HG03565 (cell line): ENCODE results near the gene NEU4.
A peak's percentile ranks its signal among the peaks of the same experiment; 100 is the strongest.
"Not testable (repeated sequence)": the region's sequence is repeated elsewhere in the genome, so short reads cannot be mapped to it uniquely, and the experiment has no call there.

Experiments used
- ATAC-seq: cut with Tn5 transposase; IDR thresholded peaks from one replicate; pipeline ENCODE4 v1.9.1; 2021; ENCODE audit warnings: mild to moderate bottlenecking, moderate library complexity; ENCODE audit not compliant: unreplicated experiment

NEU4 gene

GRCh38 chr2:241823531-241824437, 14.8 kb downstream of the NEU4 start:
- not testable (repeated sequence) for ATAC-seq

- ATAC-seq = no peak
These were observed 18.4 kb downstream of the NEU4 start for GRCh38 chr2:241827394-241827793.

- ATAC-seq = no peak
These were observed 24.2 kb downstream of the NEU4 start for GRCh38 chr2:241833101-241833663.

DNA sequence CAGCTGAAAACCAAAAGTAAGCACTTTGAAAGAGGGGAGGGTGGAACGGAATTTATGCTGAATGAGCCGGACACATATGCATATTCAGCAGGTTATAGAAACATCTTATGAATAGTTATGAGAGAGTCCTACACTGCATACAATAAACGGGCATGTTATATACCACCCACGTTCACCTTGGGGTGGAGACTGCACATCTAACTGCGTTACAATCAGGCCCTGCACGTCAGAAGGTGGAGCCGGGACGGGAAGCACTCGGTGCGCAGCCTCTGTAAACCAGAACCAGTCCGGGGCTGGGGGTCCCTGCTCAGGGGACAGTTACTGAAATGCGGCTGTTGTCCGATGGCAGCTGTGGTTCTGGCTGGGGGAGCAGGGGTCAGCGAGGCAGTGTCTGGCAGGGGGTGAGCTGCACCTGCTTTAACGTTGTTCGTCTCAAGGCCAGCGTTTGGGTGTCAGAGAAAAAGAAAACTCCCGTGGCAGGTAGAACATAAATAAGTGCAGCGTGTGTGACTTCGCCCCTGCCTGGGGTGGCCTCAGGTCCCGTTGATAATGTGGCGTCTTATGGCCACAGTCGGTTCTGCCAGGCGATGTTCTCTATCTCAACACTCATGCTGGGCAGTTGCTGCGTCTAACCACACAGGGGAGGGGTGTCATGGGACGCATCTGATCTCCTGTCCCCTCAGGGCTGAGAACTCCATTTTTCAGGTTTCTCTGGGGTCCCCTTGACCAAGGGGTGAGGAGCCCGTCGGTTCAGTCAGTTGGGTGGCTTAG, 24.9 kb downstream of the NEU4 start:
- ATAC-seq = not testable (repeated sequence)

DNA sequence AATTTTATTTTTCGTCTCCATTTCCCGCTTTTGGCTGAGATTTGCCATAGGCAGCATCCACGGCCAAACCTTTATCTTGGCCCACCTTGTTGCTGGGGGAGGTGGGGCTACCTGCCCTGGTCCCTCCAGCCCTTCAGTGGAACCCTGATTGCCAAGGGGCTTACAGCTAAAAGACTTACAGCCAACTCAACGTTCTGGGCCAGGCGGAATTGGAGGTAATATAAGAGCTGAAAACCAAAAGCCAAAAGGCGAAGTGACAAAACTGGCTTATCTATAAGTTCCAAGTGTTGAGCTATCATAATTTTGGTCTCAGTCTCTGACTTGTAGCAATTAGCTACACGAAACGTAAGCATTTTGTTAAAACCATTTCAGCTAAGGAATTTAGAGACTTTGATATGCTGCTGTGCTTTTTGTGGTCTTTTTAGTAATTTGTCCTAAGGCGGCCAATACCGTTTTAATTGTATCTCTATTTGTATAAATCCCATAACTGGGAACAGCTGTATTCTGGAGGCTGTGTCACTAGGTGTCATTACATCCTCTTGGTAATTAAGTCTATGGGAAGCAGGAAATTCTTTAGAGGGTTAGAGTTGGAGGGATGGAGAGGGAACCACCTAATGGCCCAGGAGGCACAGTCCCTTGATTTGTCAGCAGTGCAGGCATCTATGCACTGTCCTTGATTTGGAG, 25.7 kb downstream of the NEU4 start:
- ATAC-seq = no peak

GRCh38 chr2:241835611-241836010, 26.6 kb downstream of the NEU4 start:
- ATAC-seq = no peak

DNA sequence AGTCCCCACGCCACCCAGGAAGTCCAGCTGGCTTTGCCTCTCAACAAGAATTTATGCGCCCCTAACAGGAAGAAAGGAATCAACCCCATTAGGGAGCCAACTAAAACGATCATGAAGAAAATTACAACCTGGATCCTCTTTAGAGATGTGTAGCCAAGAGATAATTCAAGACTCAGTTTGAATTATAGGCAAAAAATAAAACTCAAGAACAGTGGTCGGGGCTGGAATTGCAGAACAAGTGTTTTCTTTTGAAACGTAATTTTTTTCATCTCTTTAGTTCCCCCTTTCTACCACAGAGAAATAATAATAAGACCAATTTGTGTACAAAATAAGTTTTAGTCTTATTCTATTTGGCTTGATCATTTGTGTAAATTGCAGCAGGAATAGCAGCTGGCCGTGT, 27.3 kb downstream of the NEU4 start:
- ATAC-seq = no peak

DNA sequence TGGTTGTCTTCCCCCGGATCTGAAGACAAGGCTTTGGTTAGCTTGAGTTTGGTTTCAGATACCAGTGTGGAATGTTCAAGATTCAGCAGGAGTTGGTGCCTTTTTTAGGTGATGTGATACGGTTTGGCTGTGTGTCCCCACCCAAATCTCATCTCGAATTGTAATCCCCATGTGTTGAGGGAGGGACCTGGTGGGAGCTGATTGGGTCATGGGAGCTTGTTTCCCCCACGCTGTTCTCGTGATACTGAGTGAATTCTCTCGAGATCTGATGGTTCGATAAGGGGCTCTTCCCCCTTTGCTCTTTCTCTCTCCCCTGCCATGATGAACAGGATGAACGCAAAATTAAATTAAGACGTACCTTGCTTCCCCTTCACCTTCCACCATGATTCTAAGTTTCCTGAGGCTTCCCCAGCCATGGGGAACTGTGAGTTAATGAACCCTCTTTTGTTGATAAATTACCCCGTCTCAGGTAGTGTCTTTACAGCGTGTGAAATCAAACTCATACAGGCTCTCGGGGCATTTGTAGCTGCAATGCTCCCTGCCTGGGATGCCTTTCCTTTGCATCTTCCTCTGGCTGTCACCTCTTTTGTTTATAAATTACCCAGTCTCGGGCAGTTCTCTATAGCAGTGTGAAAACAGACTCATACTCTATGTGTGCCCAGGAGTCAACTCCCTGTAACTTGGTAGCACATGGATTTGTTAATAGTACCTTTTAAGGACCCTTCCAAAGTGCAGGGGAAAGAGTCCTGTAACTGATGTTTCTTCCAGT, 28.4 kb downstream of the NEU4 start:
- no peak for ATAC-seq

- no peak for ATAC-seq
These were observed 32.4 kb downstream of the NEU4 start for GRCh38 chr2:241841181-241842066.

GRCh38 chr2:241842067-241842415, 33.0 kb downstream of the NEU4 start:
- no peak for ATAC-seq

GRCh38 chr2:241842620-241843211, 33.7 kb downstream of the NEU4 start:
- ATAC-seq = no peak

GRCh38 chr2:241843321-241844065, 34.5 kb downstream of the NEU4 start:
- no peak for ATAC-seq

DNA sequence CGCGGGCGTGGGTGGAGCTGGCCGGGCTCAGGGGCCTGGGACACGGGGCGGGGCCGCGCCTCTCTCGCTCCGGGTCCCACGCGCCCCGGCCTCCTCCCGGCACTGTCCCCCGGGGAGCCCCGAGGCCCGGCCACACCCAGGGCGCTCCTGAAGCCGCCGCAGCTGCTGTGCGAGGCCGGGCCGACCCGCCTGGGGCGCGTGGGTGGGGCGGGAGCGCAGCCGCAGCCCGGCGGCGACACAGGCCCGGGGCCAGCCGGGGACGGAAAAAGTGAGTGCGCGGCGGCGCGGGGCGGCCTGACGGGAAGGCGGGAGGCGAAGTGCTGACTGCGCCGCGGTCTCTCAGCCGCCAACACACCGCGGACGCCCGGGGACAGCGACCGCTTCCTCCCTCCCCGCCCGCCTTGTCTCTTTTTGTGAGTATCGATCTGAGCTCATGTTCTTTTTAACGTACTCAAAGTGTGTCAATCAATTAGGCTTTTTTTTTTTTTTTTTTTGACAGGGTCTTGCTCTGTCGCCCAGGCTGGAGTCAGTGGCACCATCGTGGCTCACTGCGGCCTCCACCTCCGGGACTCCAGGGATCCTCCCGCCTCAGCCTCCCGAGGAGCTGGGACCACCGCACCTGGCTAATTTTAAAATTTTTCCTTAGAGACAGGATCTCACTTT, 35.2 kb downstream of the NEU4 start:
- ATAC-seq = peak; percentile 58

GRCh38 chr2:241844831-241845578, 36.0 kb downstream of the NEU4 start:
- ATAC-seq = no peak

GRCh38 chr2:241846406-241846805, 37.4 kb downstream of the NEU4 start:
- no peak for ATAC-seq

GRCh38 chr2:241848761-241849615, 40.0 kb downstream of the NEU4 start:
- no peak for ATAC-seq
